ENCODE measurements around the gene GNAI1.

- TF ChIP-seq MAFK (conservative IDR thresholded peaks at IDR 0.05 in 1 of 2, IDR thresholded peaks at IDR 0.05 in 1 of 2; ENCODE audit: low read length in 2 of 2) = no peak
- TF ChIP-seq FOXK1 (CRISPR knock-in tag; IDR thresholded peaks at IDR 0.05; ENCODE audit: borderline replicate concordance, low read depth) = no peak
- TF ChIP-seq TOE1 (CRISPR knock-in tag; IDR thresholded peaks at IDR 0.05) = no peak
- no peak for TF ChIP-seq CTCF (CRISPR knock-in tag; IDR thresholded peaks at IDR 0.05)
- TF ChIP-seq ZIK1 (CRISPR knock-in tag; IDR thresholded peaks at IDR 0.05; ENCODE audit: borderline replicate concordance, low read depth) = no peak
- no peak for TF ChIP-seq NR1H2 (CRISPR knock-in tag; IDR thresholded peaks at IDR 0.05; ENCODE audit: borderline replicate concordance, low read depth)
- TF ChIP-seq POLR2AphosphoS5 (IDR thresholded peaks at IDR 0.05; ENCODE audit: low read depth, low read length) = no peak
- no peak for TF ChIP-seq YY1 (IDR thresholded peaks at IDR 0.05; ENCODE audit: insufficient read depth, insufficient replicate concordance, low read depth, low read length)
- TF ChIP-seq GABPA (IDR thresholded peaks at IDR 0.05; ENCODE audit: low read depth, low read length) = no peak
- TF ChIP-seq GABPA (CRISPR knock-in tag; IDR thresholded peaks at IDR 0.05; ENCODE audit: low read depth) = no peak
- no peak for TF ChIP-seq POLR2G (IDR thresholded peaks at IDR 0.05; ENCODE audit: low read depth, low read length)
- no peak for TF ChIP-seq ZNF558 (CRISPR knock-in tag; IDR thresholded peaks at IDR 0.05; ENCODE audit: borderline replicate concordance)
- TF ChIP-seq TFAP4 (IDR thresholded peaks at IDR 0.05; ENCODE audit: borderline replicate concordance, low read depth) = no peak
- TF ChIP-seq ELF3 (CRISPR knock-in tag; IDR thresholded peaks at IDR 0.05) = no peak
- TF ChIP-seq, protein P1, sequence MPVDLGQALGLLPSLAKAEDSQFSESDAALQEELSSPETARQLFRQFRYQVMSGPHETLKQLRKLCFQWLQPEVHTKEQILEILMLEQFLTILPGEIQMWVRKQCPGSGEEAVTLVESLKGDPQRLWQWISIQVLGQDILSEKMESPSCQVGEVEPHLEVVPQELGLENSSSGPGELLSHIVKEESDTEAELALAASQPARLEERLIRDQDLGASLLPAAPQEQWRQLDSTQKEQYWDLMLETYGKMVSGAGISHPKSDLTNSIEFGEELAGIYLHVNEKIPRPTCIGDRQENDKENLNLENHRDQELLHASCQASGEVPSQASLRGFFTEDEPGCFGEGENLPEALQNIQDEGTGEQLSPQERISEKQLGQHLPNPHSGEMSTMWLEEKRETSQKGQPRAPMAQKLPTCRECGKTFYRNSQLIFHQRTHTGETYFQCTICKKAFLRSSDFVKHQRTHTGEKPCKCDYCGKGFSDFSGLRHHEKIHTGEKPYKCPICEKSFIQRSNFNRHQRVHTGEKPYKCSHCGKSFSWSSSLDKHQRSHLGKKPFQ (CRISPR knock-in tag; IDR thresholded peaks at IDR 0.05; ENCODE audit: insufficient replicate concordance) = no peak
These were observed 45.9 kb upstream of the GNAI1 start for GRCh38 chr7:80088705-80089104.
